IPS-18c (cell line): ENCODE results near the gene ABCC6.
"Not testable (repeated sequence)": the region's sequence is repeated elsewhere in the genome, so short reads cannot be mapped to it uniquely, and the experiment has no call there.

Experiments
- H3K4me3 ChIP-seq: 2 replicates; pipeline ENCODE4 v1.7.0; 2013; ENCODE audit warnings: low read depth, mild to moderate bottlenecking, low read length, moderate library complexity; ENCODE audit not compliant: insufficient read depth
- H3K9me3 ChIP-seq: one replicate; pipeline ENCODE4 v1.6.1; 2013; ENCODE audit warnings: mild to moderate bottlenecking, low read length, moderate library complexity; ENCODE audit not compliant: control insufficient read depth, insufficient read depth

The ABCC6 gene

DNA sequence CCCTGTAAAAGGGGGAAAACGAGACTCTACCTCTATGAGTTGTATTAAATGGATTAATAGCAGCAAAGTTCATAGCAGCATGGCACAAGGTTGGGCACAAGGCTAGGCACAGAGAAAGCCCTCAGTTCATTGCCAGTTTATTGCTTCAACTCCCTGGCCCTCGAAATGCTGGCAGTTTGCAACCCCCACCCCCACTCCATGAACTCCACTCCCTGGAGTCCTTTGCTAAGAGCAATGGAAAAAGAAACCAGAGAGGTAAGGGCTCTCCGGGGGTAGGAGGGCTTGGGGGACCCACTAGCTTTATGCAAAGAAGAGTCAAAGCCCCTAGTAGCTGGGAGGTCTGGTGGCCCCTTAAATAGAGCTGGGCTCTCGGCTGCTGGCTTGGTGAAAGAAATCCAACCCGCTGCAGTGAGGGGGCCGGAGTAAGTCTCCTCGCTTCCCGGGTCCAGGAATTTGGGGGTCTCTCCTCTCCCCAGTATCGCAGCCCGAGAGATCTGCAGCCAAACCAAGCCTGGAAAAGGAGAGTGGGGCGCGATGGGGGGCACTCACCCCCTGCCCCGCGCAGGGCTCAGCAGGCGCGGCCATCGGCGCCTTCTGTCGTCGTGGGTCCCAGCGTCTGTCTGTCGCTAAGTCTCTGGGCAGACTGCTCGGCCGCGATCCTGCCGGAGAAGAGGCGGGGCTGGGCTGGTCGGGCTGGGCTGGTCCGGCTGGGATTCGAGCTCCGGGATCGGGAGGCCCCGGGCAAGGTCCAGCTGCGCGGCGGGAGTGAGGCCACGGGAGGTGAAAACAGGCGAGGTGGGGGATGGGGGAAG lies at the start of gene ABCC6:
ABCC6 (minus strand) TSS at position 645 of the 812 bp plus-strand sequence; CDS start at position 585, 60 bp downstream.
- H3K4me3 ChIP-seq, H3K9me3 ChIP-seq: not testable (repeated sequence)

DNA sequence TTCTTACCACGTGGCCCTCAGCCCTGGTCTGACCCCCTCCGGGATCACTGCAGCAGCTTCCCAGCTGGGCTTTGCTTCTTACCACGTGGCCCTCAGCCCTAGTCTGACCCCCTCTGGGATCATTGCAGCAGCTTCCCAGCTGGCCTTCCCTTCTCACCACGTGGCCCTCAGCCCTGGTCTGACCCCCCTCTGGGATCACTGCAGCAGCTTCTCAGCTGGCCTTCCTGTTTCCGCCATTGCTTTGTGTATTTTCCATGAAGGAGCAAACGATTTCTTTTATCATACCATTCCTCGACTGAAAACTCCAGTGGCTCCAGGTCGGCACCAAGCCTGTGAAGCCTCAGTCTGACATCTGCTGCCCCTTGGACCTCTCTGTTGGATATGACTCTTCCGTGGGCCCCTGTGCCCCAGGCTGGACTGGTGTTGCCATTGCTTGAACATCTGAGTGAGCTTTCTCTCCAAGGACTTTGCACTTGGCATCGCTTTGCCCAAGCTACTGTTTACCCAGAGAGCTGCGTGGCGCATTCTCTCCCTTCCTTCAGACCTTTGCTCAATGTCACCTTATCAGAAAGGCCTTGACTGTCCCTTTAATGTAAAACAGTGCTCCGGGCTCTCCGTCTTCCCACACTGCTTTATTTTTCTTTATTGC lies 49.4 kb upstream of the ABCC6 start:
- not testable (repeated sequence) for H3K4me3 ChIP-seq, H3K9me3 ChIP-seq

GRCh38 chr16:16271658-16272057 lies 48.4 kb upstream of the ABCC6 start:
- H3K4me3 ChIP-seq, H3K9me3 ChIP-seq: not testable (repeated sequence)

GRCh38 chr16:16268185-16268808 lies 45.0 kb upstream of the ABCC6 start:
- H3K9me3 ChIP-seq, H3K4me3 ChIP-seq: not testable (repeated sequence)

GRCh38 chr16:16267708-16268107 lies 44.4 kb upstream of the ABCC6 start:
- not testable (repeated sequence) for H3K9me3 ChIP-seq, H3K4me3 ChIP-seq

DNA sequence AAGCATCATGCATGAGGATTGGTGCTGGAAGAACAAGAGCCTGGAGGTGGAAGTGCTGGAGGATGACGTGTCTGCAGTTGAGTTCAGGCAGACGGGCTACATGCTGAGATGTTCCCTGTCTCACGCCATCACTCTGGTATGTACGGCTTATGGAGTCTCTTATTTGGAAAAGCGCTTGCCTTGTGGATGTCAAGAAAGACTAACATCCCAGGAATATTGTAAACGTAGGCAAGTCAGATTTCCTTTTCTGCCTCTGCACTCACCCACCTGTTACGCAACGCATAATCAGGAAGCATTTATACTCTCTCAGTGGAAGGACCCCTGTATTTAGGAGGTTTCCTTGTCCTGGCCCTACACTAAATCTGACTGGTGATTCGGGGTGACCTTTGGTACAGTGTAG lies 41.8 kb upstream of the ABCC6 start:
- not testable (repeated sequence) for H3K9me3 ChIP-seq, H3K4me3 ChIP-seq

DNA sequence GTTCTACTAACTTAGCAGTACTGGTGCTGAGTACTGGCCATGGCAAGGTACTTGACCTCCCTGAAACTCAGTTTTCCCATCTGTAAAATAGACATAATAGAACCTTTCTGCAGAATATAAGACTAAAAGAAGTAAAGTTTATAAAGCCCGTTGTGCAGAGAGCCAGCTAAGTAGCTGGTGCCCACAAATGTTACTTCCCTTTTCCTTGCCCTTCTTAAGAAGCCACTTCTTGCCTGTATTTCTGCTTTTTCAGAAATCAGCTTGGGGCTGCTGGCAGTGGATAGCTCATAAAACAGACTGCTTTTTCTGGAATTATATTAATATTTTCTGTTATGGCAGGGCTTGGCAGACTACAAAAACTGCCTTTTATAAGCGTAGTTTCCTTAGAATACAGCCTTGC lies 40.7 kb upstream of the ABCC6 start:
- H3K9me3 ChIP-seq, H3K4me3 ChIP-seq: not testable (repeated sequence)

DNA sequence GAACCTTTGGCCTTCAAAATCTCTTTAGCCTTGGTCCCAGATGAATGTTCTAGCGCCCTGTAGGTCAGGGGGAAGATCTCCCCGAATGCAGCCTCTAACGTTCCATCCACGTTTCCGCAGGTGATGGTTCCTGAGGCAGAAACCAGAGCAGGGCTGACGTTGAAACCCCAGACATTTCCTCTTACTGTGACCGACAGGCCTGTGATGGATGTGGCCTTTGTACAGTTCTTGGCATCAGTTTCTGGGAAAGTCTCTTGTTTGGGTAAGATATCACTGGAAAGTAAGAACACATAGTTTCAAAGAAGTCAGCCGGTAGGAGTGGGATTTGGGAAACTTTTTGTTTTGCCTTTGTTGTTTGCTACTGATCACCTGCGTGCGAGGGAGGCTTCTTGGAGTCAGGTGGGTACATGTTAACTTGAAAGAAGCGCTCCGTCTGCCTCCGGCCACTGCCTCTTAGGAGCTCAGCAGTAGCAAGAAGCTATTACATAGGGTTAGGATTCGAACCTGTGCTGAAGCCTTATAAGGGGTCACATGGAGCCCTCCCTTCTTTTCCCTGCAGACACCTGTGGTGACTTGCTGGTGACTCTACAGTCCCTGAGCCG lies 39.8 kb upstream of the ABCC6 start:
- not testable (repeated sequence) for H3K4me3 ChIP-seq, H3K9me3 ChIP-seq

GRCh38 chr16:16259971-16260370 lies 36.7 kb upstream of the ABCC6 start:
- not testable (repeated sequence) for H3K9me3 ChIP-seq, H3K4me3 ChIP-seq

DNA sequence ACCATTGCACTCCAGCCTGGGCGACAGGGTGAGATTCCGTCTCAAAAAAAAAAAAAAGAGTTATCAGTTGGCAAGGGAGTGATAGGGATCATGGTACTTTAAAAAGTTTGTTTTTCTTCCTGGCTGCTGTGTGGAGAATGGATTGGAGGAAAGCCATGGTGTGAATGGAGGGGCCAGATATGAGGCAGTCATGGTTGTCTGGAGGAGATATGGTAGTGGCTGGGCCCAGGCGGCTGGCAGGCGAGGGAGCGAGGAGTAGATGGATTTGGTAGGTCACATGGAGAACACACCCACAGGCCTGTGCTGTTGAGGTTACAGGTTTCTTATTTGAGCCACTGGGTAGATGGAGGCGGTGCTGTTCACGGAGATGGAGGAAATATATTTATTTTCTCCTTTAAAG lies 35.5 kb upstream of the ABCC6 start:
- H3K4me3 ChIP-seq, H3K9me3 ChIP-seq: not testable (repeated sequence)

DNA sequence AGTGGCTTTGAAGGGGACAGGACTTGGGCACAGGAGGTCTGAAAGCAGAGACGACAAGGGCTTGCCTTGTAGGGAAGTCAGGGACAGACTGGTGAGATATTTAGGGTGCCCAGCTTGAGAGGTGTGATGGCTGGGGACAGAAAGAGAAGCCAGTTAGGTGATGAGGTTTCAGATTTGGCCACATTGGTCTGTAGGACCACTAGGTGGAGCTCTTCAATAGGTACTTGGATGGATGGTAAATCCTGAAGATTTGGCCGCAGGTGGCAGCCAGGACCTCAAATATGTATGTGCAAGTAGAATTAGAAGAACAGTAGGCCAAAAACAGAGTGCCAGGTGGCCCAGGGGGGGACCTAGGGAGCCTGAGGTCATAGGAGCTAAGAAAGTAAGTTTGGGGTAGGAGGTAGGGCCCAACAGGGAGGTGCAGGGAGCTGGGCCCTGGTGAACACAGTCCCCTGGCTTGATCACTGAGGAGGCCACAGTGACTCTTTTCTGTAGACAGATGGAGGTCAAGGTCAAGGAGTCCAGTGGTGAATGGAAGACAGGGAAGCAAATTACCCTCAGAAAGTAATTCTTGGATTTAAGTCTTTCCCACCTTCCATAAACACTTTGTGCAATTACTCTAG lies 34.1 kb upstream of the ABCC6 start:
- H3K4me3 ChIP-seq, H3K9me3 ChIP-seq: not testable (repeated sequence)

GRCh38 chr16:16252377-16252776 lies 29.1 kb upstream of the ABCC6 start:
- H3K4me3 ChIP-seq, H3K9me3 ChIP-seq: not testable (repeated sequence)

DNA sequence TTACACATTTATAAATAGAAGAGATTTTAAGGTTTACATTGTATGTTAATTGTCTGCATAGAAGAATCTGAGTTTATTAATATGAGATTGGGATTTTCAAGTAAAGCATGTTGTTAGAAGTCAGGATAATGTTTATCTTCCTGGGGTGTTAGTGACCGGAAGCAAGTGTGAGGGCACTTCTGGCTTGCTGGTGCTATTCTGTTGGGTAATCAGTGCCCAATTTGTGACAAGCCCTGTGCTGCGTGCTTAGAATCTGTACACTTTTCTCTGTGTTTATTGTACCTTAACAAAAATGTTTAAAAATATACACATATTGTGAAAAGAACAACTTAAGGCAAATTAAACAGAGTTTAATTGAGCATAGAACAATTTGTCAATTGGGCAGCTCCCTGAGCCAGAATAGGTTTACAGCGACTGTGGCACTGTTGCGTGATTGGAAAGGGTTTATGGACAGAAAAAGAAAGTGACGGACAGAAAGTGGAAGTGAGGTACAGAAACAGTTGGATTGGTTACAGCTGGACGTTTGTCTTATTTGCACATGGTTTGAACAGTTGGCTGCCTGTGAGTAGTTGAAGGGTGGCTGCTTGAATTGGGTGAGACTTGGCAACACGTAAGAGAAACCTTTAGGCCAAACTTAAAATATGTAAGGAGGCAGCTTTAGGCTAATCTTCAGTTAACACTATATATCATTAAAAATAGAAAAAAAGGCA lies 26.5 kb upstream of the ABCC6 start:
- not testable (repeated sequence) for H3K9me3 ChIP-seq

DNA sequence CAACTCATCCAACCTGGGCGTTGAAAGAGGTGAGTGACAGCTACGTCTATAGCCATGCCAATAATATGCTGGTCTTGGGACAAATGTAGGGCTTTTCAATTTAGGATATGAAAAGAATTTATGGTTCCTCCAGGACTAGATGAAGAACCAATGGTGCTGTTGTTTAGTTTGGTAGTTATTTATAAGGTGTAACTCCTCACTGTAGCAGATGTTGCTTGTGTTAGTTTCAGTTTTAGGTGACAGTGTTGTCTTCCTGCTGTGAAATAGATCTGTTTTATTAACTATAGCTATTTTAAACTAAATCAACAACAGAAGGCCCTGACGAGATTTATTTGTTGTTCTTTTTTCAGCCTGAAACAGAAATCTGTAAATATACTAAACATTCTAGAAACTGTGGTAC lies 24.1 kb upstream of the ABCC6 start:
- not testable (repeated sequence) for H3K9me3 ChIP-seq

More for the DNA sequence above, 26.5 kb upstream of the ABCC6 start:
- H3K4me3 ChIP-seq, result not testable (repeated sequence)

DNA sequence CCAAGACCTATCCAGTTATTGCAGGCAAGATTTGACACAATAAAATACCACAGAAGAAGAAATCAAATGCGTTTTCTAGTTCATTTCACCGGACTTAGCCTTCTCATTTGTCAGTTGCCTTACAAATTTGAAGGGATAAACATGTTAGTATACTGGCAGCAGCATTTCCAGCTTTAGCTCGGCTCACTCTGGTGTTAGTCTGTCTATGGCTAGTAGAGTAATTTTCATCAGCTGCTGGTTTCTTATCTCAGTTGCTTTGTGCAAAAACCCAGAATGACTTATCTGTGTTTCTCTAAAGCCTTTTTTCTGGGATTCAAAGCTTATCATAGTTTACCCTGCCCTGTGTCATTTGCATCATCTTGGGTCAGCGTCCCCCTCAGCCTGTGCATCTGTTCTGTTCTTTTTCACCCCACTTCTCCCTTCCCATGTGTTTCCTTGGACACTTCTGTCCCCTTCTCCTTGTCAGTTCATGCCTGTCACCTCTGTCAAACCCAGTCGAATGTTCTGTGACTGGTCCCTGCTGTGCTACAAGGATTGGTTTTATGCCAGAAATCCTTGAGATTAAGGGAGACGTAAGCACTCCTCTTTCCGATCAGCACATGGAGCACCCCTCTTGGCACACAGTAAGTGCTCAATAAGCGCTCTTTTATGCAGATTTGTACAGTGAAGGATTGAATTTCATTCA lies 23.4 kb upstream of the ABCC6 start:
- not testable (repeated sequence) for H3K4me3 ChIP-seq, H3K9me3 ChIP-seq

More for the DNA sequence above, 24.1 kb upstream of the ABCC6 start:
- H3K4me3 ChIP-seq, result not testable (repeated sequence)

- H3K4me3 ChIP-seq, H3K9me3 ChIP-seq: not testable (repeated sequence)
These were observed 20.6 kb upstream of the ABCC6 start for GRCh38 chr16:16243886-16244285.
